GM21367 (cell line): Measurements from ENCODE around the gene GRAMD2A.

Source experiments
- ATAC-seq: cut with Tn5 transposase; IDR thresholded peaks from one replicate; pipeline ENCODE4 v1.9.1; 2021; ENCODE audit not compliant: unreplicated experiment

Gene GRAMD2A

GRCh38 chr15:72197460-72198355, at the start of gene GRAMD2A:
Gene GRAMD2A, minus strand, starts transcription at chr15:72197787.
- no peak for ATAC-seq

DNA sequence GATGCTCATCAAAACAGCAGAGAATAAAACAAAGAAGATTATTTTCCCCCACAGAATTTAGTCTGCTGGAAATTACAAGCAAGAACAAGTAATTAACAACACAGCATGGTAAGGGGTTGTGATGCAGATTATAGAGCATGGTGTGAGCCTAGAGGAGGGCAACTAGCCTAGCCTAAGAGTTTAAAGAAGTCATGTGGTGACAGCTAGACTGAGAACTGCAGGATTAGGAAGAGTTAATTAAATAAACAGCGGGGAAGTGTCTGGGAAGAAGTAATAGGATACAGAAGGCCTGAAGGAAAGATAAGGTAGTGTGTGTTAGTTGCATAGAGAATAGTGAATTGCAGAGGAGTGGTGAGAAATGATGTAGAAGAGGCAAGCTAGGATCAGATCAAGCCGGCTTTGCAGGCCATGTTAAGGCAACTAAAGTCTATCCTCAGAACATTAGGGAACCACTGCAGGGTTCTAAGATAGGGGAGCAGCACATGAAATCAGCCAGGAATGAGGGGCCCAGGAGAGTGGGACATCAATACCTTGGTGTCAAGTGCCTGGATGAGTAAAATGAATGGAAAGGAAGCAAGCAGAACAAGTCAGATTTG, 45.3 kb upstream of the GRAMD2A start:
- ATAC-seq, result no peak

DNA sequence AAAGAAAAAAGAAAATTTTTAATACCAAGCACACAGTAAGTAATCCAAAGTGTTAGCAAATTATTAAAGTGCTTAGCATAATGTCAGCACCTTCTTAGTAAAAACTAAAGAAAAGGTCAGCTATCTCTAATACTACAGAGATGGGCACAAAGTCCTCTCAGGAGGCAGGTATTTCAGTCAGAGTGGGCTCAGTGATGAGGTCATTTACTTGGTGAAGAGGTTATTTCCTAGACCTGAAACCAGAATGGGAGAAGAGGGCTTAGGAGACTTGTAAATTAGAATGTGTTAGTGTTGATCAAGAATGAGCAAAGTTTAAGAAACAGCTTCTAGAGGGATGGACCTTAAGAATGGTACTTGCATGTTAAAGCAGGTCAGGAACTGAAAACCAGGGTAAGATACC, 42.1 kb upstream of the GRAMD2A start:
- ATAC-seq, result no peak

DNA sequence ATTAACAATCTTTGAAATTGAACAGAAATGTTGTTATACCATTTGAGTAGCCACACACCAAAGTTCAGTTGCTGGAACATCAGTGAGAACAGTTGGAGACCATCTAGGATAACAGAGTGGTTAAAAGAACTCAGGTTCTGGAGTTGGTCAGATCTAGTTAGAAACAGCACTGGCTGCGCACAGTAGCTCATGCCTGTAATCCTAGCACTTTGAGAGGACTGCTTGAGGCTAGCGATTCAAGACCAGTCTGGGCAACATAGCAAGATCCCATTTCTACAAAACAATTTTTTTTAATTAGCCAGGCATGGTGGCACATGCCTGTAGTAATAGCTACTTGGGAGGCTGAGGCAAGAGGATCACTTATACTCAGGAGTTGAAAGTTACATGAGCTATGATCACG, 41.0 kb upstream of the GRAMD2A start:
- ATAC-seq, result no peak

- ATAC-seq, result no peak
These were observed 40.3 kb upstream of the GRAMD2A start for GRCh38 chr15:72237853-72238224.

DNA sequence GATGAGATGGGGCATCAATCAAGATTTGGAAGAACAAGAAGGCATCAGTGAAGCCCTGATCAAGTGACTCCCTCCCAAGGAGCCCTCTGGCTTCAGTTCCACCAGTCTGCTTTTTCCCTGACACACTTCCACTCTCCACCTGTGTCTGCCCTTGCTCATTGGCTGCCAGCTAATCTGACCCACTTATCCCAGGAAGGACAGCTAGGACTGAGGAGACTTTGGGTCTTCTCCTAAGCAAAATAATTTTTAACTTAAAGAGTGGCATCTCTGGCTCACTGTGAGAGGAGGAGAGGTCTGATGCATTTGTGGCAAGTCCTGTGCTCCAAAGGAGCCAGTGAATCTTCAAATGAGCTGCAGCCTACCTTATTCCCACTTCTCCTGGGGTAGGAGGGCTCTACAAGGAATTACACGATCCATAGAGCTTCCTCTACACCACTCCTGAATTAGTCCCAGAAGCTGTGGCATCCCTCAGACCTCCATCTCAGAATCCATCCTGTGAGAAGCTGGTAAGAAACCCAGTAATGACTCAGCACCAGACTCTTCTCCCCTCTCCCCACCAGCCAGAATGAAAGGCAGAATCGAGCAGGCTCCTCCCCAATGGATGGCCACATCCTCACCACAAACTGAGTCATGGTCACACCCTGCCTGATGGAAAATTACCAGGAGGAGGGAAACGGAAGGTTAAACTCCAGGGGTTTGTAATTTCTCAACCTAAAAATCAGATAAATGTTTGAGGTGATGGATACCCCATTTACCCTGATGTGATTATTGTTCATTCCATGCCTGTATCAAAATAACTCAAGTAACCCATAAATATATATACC, 39.7 kb upstream of the GRAMD2A start:
- peak; percentile 40 for ATAC-seq

- ATAC-seq, result no peak
These were observed 38.9 kb upstream of the GRAMD2A start for GRCh38 chr15:72236381-72237003.

GRCh38 chr15:72235298-72235697, 37.7 kb upstream of the GRAMD2A start:
- ATAC-seq, result no peak

- no peak for ATAC-seq
These were observed 36.2 kb upstream of the GRAMD2A start for GRCh38 chr15:72233769-72234168.

DNA sequence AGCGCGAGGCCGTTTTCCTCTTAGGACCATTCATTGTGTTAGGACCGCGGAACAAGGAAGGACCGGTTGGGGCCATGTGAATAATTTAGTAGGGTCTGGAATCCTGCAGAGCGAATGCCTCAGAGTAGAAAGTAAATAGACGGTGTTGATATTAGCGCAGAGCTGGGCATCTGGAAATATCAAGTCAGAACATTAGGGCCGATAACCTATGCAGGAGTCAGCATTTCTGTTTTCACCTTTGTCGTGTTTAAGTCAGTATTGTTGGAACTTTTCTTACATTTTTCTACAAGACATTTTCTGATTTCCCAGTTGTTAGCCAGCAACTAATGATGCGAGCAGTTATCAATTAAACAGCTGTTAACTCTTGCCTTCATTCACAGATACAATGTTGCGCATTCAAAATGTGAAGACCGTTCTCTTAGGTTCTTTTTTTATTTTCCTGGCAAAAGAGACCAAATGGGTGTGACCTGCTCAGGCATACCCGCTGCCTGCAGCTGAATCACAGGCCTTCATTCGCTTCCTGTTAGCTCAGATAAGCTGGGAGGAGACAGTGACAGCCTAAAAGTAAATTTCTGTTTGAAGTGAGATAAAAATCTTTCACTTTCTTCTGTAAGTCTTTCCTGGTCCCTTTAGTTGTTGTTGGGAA, 34.4 kb upstream of the GRAMD2A start:
- no peak for ATAC-seq

DNA sequence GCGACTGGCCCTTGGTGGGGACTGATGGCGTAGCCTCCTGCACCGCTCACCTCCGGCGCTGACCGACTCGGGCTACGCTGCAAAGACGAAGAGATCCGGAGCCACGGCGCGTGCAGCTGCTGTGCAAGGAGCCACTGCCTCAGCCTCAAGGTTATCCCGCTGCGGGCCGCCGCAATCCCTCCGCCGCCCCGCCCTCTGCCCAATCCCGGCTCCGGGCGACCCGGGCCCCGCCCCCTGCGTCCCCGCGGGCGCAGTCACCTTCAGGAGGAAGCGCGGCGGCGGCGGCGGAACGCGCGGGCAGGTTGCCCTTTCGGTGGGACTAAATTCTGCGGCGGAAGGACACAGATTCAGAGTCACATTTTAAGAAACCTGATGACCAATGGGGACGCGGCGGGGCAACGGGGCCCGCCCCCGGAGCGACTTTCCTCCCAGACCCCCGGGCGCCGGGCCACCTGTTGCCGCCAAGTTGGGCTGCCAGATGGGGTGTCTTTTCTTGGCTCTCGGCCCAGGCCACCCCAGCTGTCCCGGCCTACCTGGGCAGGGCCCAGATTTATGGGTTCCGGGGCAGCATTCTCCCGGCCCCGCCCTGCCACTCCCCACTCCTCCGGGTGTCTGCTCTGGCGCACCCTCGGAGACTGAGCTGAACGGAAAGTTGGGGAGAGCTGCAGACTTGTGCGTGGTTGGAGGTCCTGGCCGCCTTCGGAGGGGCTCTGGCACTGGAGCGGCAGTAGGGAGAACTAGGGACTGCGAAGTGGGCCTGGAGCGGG, 33.7 kb upstream of the GRAMD2A start, which contains the start of gene PKM:
TSS of gene PKM (minus strand) at position 125 of the 767 bp plus-strand sequence. CDS start 12,093 bp downstream, outside the sequence.
- peak; percentile 41 for ATAC-seq

GRCh38 chr15:72230197-72231065, 32.8 kb upstream of the GRAMD2A start:
- no peak for ATAC-seq

GRCh38 chr15:72229947-72230196, 32.3 kb upstream of the GRAMD2A start:
- ATAC-seq, result no peak

DNA sequence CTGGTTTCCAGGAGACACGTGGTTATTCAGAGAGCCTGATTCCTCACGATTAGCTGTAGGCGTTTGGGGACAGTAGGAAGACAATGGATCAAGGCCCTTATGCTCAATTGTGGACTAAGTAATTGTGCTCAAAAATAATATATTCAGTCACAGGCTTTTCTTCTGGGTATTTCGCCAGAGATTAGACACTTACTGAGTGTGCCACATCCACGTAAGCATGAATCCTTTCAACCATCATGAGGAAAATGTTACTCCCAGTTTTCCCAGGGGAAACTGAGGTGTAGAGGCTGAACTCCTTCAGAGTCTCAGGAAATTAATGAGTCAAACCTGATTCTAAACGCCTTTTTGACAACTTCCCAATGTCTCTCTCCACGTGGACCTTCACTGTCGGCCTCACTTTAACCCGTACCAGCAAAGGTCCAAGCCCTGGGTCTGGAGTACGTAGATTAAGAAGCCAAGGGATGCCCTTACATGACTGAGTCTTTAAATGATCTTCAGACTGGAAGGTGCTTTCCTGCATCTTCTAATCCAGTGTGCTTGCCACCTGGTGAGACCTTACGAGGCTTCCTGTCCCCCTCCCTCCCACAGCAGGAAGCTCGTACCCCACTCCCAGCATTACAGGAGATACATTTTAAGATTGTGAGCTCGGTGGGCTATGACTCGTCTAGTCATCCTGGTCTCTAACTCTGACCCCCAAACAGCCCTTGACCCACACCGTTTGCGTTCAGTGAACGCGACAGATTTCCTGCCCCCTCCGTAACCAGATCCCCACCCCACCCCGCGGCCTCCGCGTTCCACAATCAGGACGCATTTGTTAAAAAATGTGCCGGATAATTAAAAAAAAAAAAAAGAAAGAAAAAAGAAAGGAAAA, 31.7 kb upstream of the GRAMD2A start:
- no peak for ATAC-seq

GRCh38 chr15:72227720-72228119, 30.1 kb upstream of the GRAMD2A start:
- ATAC-seq, result no peak

DNA sequence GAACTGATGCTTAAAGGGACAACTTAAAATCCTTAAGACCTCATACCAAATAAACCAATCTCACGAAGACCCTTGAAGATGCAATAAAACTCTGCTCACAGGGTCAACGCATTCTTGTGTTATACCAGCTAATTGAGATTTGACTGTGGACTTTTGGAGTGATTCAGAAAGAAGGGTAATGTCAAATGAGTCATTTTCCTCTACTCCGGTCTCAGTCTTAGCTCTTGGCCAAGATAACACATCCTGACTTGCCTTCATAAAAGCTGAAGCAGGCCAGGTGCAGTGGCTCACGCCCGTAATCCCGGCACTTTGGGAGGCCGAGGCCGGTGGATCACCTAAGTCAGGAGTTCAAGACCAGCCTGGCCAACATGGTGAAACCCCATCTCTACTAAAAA, 29.6 kb upstream of the GRAMD2A start:
- ATAC-seq, result no peak

DNA sequence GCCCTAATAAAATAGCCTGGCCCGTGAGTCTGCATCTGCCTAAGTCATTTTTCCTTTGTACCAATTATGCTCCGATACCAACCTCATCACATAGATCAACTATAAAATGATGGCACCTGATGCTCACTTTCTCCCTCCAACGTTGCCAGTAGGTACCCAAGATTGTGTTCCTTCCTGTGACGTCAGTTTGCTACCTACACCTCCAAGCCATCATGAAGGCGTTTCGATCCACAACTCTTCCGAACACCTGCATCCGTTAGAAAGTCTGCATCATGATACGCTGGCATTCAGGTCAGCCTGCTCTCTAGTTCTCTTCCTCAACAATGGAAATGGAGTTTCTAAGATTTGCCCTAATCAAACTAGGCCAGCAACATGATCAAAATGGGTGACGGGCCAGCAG, 25.7 kb upstream of the GRAMD2A start:
- ATAC-seq, result no peak

DNA sequence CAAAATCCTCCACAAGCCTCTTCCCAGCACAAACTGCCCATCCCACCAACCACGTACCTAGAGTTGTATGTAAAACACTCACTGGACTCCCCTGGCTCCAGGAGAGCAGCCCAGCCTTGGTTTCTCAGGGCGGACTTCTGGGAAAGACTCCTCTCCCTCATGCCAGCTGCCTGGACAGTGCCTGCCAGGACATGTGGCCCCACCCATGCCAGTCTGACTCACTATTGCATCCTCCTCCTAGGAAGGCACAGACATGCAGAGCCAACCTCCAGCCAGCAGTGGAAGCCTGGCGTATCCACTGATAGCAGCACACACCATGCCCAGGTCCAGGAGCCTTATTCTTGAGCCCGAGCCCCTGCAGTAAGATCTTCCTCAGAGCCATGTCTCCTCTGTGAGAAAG, 24.8 kb upstream of the GRAMD2A start:
- no peak for ATAC-seq
